CD14-positive monocyte (primary cell): ENCODE data around the gene CRYBG3. TPM values are rescaled to one million over a fixed set of nuclear protein-coding genes. Genes with fewer than 3 reads are reported as not detected.

ENCODE experiments used
- DNase-seq, 3 donors: peaks; one replicate each; pipeline ENCODE4 v3.0.0-alpha.2; 2011 to 2022
- H2AFZ ChIP-seq: 2 replicates; pipeline ENCODE4 v1.6.0; 2012; ENCODE audit warnings: mild to moderate bottlenecking, low read depth, low read length, inconsistent platforms; ENCODE audit not compliant: insufficient read depth, poor library complexity, severe bottlenecking
- H3K27ac ChIP-seq, 2 donors: 1 replicate in 1 of 2; 2 replicates in 1 of 2; pipeline ENCODE4 v1.5.1; 2012 to 2013; ENCODE audit warnings: low read length in 2 of 2, control low read depth in 1 of 2, inconsistent platforms in 1 of 2, low read depth in 1 of 2, mild to moderate bottlenecking in 1 of 2
- H3K27me3 ChIP-seq, 2 donors: one replicate each; pipeline versions ENCODE4 v1.6.0 to v1.6.1; 2011 to 2013; ENCODE audit warnings: low read length in 2 of 2; ENCODE audit not compliant: control insufficient read depth in 2 of 2, insufficient read depth in 2 of 2
- H3K36me3 ChIP-seq, 2 donors: replicated peaks in 1 of 2; 1 replicate in 1 of 2; 2 replicates in 1 of 2; pipeline versions ENCODE4 v1.5.1 to v1.6.1; 2012 to 2013; ENCODE audit warnings: low read length in 2 of 2, control low read depth in 1 of 2, inconsistent platforms in 1 of 2, mild to moderate bottlenecking in 1 of 2; ENCODE audit not compliant: insufficient read depth in 2 of 2, control insufficient read depth in 1 of 2
- H3K4me1 ChIP-seq, 2 donors: 1 replicate in 1 of 2; 2 replicates in 1 of 2; pipeline versions ENCODE4 v1.5.1 to v1.6.1; 2012 to 2013; ENCODE audit warnings: low read length in 2 of 2, control low read depth in 1 of 2, inconsistent platforms in 1 of 2, mild to moderate bottlenecking in 1 of 2, moderate library complexity in 1 of 2; ENCODE audit not compliant: insufficient read depth in 2 of 2, control insufficient read depth in 1 of 2
- H3K4me2 ChIP-seq: replicated peaks from 2 replicates; pipeline ENCODE3; 2012; ENCODE audit warnings: low read length, moderate library complexity, mild to moderate bottlenecking; ENCODE audit not compliant: poor library complexity, severe bottlenecking; ENCODE audit errors: extremely low read depth
- H3K4me3 ChIP-seq, 3 experiments: fragments of 200-600 bp in 1 of 3; sonication (generic) in 1 of 3; replicated peaks in 1 of 3; 1 replicate in 2 of 3; 2 replicates in 1 of 3; pipeline ENCODE4 v1.5.1; 2011 to 2013; ENCODE audit warnings: low read length in 3 of 3, mild to moderate bottlenecking in 3 of 3, control low read depth in 2 of 3, low read depth in 2 of 3, inconsistent platforms in 1 of 3, moderate library complexity in 1 of 3
- H3K79me2 ChIP-seq: 2 replicates; pipeline ENCODE4 v1.6.0; 2012; ENCODE audit warnings: mild to moderate bottlenecking, control low read depth, inconsistent platforms, low read length, moderate library complexity; ENCODE audit not compliant: insufficient read depth
- H3K9ac ChIP-seq: 2 replicates; pipeline ENCODE4 v1.6.0; 2017; ENCODE audit warnings: low read length, mild to moderate bottlenecking; ENCODE audit not compliant: insufficient read depth, poor library complexity, severe bottlenecking
- H3K9me3 ChIP-seq, 2 donors: replicated peaks in 1 of 2; 1 replicate in 1 of 2; 2 replicates in 1 of 2; pipeline versions ENCODE4 v1.5.1 to v1.6.1; 2012 to 2013; ENCODE audit warnings: low read length in 2 of 2, control low read depth in 1 of 2; ENCODE audit not compliant: control insufficient read depth in 1 of 2, insufficient read depth in 1 of 2
- H4K20me1 ChIP-seq: 2 replicates; pipeline ENCODE4 v1.6.0; 2012; ENCODE audit warnings: mild to moderate bottlenecking, low read length, control low read depth, moderate library complexity; ENCODE audit not compliant: insufficient read depth
- H3K27ac Mint-ChIP-seq, 7 donors: one replicate each; pipeline ENCODE4 v1.8.0; 2020; ENCODE audit warnings: mild to moderate bottlenecking in 7 of 7, mixed read lengths in 7 of 7, moderate library complexity in 6 of 7, inconsistent platforms in 2 of 7
- H3K27me3 Mint-ChIP-seq, 3 donors: one replicate each; pipeline ENCODE4 v1.8.0; 2021 to 2022; ENCODE audit warnings: low read depth in 3 of 3, mild to moderate bottlenecking in 3 of 3, mixed read lengths in 3 of 3, moderate library complexity in 3 of 3, inconsistent platforms in 1 of 3
- H3K36me3 Mint-ChIP-seq, 2 donors: one replicate each; pipeline ENCODE4 v1.8.0; 2020; ENCODE audit warnings: mixed read lengths in 2 of 2, inconsistent platforms in 1 of 2, mild to moderate bottlenecking in 1 of 2
- H3K4me1 Mint-ChIP-seq: one replicate; pipeline ENCODE4 v1.8.0; 2020; ENCODE audit warnings: mild to moderate bottlenecking, mixed read lengths
- H3K4me3 Mint-ChIP-seq, 2 donors: one replicate each; pipeline ENCODE4 v1.8.0; 2020; ENCODE audit warnings: mild to moderate bottlenecking in 2 of 2, mixed read lengths in 2 of 2, moderate library complexity in 1 of 2
- H3K9me3 Mint-ChIP-seq, 7 donors: one replicate each; pipeline ENCODE4 v1.8.0; 2020 to 2022; ENCODE audit warnings: mixed read lengths in 7 of 7, mild to moderate bottlenecking in 6 of 7, moderate library complexity in 6 of 7, inconsistent platforms in 2 of 7
- CTCF ChIP-seq: fragments of 200-600 bp; IDR thresholded peaks from one replicate; pipeline ENCODE4 v1.8.0; 2022; ENCODE audit warnings: antibody characterized with exemption, mild to moderate bottlenecking
- WGBS: methylation state at CpG from one replicate; pipeline ENCODE4 v1.1.5; 2013; ENCODE audit warnings: missing lambda C conversion rate; ENCODE audit not compliant: insufficient coverage; 5-methylcytosine and 5-hydroxymethylcytosine counted together
- intact Hi-C, 2 donors: fragments of 100-400 bp; cut with micrococcal nuclease; formaldehyde crosslinking; loops; one replicate each; pipeline versions ENCODE4 v1.15.0 to v1.15.1; 2023
- polyA plus RNA-seq, 3 donors: library from polyadenylated mRNA; depleted of rRNA in 1 of 3; unstranded in 2 of 3; stranded (reverse) in 1 of 3; fragments of 300-500 nt in 2 of 3; fragments of >200 nt in 1 of 3; fragmentation: Illumina TruSeq in 2 of 3; gene quantifications; 1 replicate in 2 of 3; 2 replicates in 1 of 3; pipeline ENCODE4 v1.2.3, GENCODE V29; 2012 to 2021

The CRYBG3 gene
- polyA plus RNA-seq, 3 donors, result 2.3 to 6.8 (median 5.3) TPM

- Mint-ChIP-seq H3K36me3 (peaks cover 50 to 63% of the 10 kb centered on the region in 2 donors), H3K9me3 (no peaks in the 10 kb centered on the region), H3K4me1 (no peaks in the 10 kb centered on the region), H3K4me3 (no peak overlapping the region), H3K27me3 (peaks cover 0 to 1% (median 0%) of the 10 kb centered on the region in 3 donors), H3K27ac (peak overlapping the region in 1 of 7 donors; percentile 20)
- Histone ChIP-seq H2AFZ (no peak overlapping the region), H3K9me3 (no peaks in the 10 kb centered on the region), H3K27ac (no peak overlapping the region), H3K4me3 (no peak overlapping the region), H3K4me1 (no peaks in the 10 kb centered on the region), H3K4me2 (no peak overlapping the region), H3K9ac (no peak overlapping the region), H3K36me3 (peaks cover 35 to 90% of the 10 kb centered on the region in 2 donors), H3K27me3 (no peaks in the 10 kb centered on the region), H4K20me1 (no peaks in the 10 kb centered on the region), H3K79me2 (no peaks in the 10 kb centered on the region)
- WGBS, result no CpG with 5 or more reads among the region's 1 CpG
- intact Hi-C loops, result no loop called here
- no peak for DNase-seq
- TF ChIP-seq CTCF, result no peak
These were observed 74.3 kb downstream of the CRYBG3 start for GRCh38 chr3:97896129-97896528.

GRCh38 chr3:97896547-97896946 is 74.7 kb downstream of the CRYBG3 start:
- Histone ChIP-seq H3K4me3 (no peak overlapping the region), H3K27ac (no peak overlapping the region), H3K27me3 (no peaks in the 10 kb centered on the region), H4K20me1 (no peaks in the 10 kb centered on the region), H3K36me3 (peaks cover 32 to 86% of the 10 kb centered on the region in 2 donors), H3K4me2 (no peak overlapping the region), H2AFZ (no peak overlapping the region), H3K9me3 (no peaks in the 10 kb centered on the region), H3K4me1 (no peaks in the 10 kb centered on the region), H3K9ac (no peak overlapping the region), H3K79me2 (no peaks in the 10 kb centered on the region)
- Mint-ChIP-seq H3K27me3 (peaks cover 0 to 1% (median 0%) of the 10 kb centered on the region in 3 donors), H3K4me1 (peaks cover 3% of the 10 kb centered on the region), H3K9me3 (no peaks in the 10 kb centered on the region), H3K4me3 (no peak overlapping the region), H3K27ac (peak overlapping the region in 1 of 7 donors; percentile 20), H3K36me3 (peaks cover 48 to 61% of the 10 kb centered on the region in 2 donors)
- intact Hi-C loops, result no loop called here
- DNase-seq, result no peak
- no peak for TF ChIP-seq CTCF
- WGBS, result no CpG with 5 or more reads among the region's 3 CpGs
